GM12891 (cell line): ENCODE measurements around the gene CABP1.

Source experiments
- PAX5 ChIP-seq: IDR thresholded peaks from 2 replicates; pipeline ENCODE4 v1.6.1; 2011; ENCODE audit warnings: low read length, moderate library complexity, mild to moderate bottlenecking; ENCODE audit not compliant: insufficient read depth, severe bottlenecking
- POLR2A ChIP-seq: IDR thresholded peaks from 2 replicates; pipeline ENCODE4 v1.6.1; 2011; ENCODE audit warnings: low read depth, low read length, control low read depth
- POLR2AphosphoS5 ChIP-seq: IDR thresholded peaks from 2 replicates; pipeline ENCODE4 v1.6.1; 2011; ENCODE audit warnings: low read depth, low read length, control low read depth
- POU2F2 ChIP-seq: IDR thresholded peaks from 2 replicates; pipeline ENCODE4 v1.6.1; 2011; ENCODE audit warnings: low read depth, mild to moderate bottlenecking, control low read depth, low read length, moderate library complexity
- SPI1 ChIP-seq: IDR thresholded peaks from 2 replicates; pipeline ENCODE4 v1.6.1; 2011; ENCODE audit warnings: low read depth, low read length, control low read depth
- TAF1 ChIP-seq: IDR thresholded peaks from 2 replicates; pipeline ENCODE4 v1.6.1; 2011; ENCODE audit warnings: low read depth, low read length, control low read depth

DNA sequence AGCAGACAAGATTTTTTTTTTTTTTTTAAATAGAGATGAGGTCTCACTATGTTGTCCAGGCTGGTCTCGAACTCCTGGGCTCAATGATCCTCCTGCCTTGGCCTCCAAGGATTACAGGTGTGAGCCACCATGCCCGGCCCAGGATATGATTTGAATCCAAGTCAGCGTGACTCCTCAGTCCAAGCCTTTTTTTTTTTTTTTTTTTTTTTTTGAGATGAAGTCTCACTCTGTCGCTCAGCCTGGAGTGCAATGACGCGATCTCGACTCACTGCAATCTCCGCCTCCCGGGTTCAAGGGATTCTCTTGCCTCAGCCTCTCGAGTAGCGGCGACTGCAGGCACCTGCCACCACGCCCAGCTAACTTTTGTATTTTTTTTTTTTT lies 6.9 kb downstream of the CABP1 start:
- no peak for TF ChIP-seq SPI1
- TF ChIP-seq POLR2AphosphoS5 = no peak
- no peak for TF ChIP-seq POLR2A
- no peak for TF ChIP-seq TAF1
- TF ChIP-seq POU2F2 = no peak
- TF ChIP-seq PAX5 = no peak
